ENCODE measurements around the gene DYSF.

GRCh38 chr2:71494523-71495155, 41.3 kb downstream of the DYSF start:
- no peak for TF ChIP-seq CTCF (IDR thresholded peaks at IDR 0.05)
- TF ChIP-seq POLR2A (IDR thresholded peaks at IDR 0.05): no peak
